T-helper 2 cell (primary cell): ENCODE results near the gene CNTN4.
"Not testable (repeated sequence)": the region's sequence is repeated elsewhere in the genome, so short reads cannot be mapped to it uniquely, and the experiment has no call there.

Source experiments
- DNase-seq, 5 experiments: peaks; one replicate each; pipeline versions ENCODE4 v3.0.0 to v3.0.0-alpha.2; 2012 to 2022

The CNTN4 gene

DNA sequence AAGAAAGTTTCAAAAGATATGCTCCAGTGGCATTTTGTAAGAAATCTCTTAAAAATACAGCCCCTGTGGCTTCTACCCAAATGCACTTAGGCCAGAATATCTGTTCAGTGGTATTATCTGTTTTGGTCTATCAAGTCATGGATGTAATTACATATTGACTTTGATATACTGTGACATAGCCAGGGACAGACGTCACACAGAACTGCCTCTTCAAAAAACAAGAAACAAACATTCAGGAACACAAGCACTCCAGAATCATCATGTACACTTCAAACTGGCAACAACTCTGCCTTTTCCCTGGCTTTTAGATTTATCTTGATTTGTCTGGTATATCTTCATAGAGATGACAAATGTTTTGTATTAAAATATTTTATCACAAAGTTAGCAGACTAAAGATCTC is 771.2 kb downstream of the CNTN4 start:
- no peak for DNase-seq

GRCh38 chr3:2870724-2871333 is 772.2 kb downstream of the CNTN4 start:
- DNase-seq, result no peak

- no peak for DNase-seq
Measured at GRCh38 chr3:2872884-2873283, 774.2 kb downstream of the CNTN4 start.

DNA sequence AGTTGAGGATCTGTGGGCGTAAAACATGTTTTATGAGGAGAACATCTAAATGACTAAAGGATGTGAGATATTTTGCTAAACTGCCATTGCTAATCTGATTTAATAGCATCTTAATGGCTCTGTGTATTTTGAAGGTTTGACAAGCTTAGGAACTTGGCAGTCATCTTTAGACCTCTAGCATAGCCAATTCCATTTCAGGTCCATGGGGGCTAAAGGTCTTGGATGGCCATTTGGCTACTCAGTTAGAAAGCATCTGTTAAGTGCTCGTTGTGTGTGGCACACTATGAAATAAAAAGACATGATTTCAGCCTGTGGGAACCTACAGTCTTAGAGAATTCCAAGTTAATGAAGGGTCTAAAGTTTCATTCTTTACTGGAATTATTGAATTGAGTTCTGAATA is 775.3 kb downstream of the CNTN4 start:
- DNase-seq, result no peak

GRCh38 chr3:2875699-2876098 is 777.0 kb downstream of the CNTN4 start:
- no peak for DNase-seq

GRCh38 chr3:2876362-2876761 is 777.7 kb downstream of the CNTN4 start:
- no peak for DNase-seq

DNA sequence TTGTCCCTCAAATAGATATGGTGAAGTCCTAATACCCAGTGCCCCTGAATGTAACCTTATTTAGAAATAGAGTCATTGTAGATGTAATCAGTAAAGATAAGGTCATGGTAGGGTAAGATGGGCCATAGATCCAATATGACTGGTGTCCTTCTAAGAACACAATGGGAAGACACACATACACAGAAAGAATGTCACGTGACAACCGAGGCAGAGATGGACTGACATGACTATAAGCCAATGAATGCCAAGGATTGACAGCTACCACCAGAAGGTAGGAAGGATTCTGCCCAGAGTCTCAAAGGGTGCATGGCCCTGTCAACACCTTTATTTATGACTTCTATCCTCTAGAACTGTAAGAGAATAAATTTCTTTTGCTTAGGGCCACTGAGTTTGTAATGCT is 780.4 kb downstream of the CNTN4 start:
- no peak for DNase-seq

- no peak for DNase-seq
Measured at GRCh38 chr3:2879587-2879986, 780.9 kb downstream of the CNTN4 start.

DNA sequence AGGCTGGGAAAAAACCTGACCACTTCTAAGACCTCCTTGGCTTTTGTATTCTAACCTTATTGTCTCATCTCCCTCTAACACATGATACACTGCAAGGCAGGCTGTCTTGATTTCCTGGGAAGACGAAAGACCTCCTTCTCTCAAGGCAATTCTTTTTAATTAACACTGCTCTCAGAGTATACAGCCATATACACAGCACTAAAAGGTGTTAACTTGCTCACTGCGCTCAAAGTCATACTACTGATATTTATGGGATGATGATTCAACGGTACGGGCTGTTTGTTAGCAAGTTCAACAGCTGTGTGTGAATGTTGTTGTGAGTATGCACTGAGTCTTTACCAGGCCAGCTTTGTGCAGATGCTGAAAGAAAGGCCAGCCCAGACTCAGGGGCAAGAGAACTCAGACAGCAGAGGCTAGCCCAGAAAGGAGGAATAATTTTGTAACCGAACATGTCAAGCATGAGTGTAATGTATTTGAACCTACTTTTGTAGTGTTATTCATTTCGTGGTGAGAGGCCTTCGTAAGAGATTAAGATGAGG is 781.6 kb downstream of the CNTN4 start:
- DNase-seq, result no peak

GRCh38 chr3:2883283-2883682 is 784.6 kb downstream of the CNTN4 start:
- no peak for DNase-seq

DNA sequence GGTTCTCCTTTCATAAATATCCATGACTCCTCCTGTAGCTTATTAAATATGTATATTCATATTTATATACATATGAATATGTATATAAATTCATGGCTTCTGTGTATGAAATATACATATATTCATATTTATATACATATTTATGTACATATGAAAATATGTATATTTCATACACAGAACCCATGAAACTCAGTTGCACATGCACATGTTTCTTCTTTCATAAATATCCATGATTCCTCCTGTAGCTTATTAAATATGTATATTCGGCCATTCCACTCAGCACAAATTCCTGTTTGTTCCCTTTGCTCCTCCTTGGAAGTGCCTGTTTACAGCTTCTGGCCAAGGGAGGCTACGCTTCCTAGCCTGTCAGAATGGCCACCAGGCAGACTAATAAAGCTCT is 789.9 kb downstream of the CNTN4 start:
- DNase-seq, result no peak

GRCh38 chr3:2889736-2890135 is 791.1 kb downstream of the CNTN4 start:
- DNase-seq, result no peak

GRCh38 chr3:2896308-2896939 is 797.8 kb downstream of the CNTN4 start:
- DNase-seq, result no peak

DNA sequence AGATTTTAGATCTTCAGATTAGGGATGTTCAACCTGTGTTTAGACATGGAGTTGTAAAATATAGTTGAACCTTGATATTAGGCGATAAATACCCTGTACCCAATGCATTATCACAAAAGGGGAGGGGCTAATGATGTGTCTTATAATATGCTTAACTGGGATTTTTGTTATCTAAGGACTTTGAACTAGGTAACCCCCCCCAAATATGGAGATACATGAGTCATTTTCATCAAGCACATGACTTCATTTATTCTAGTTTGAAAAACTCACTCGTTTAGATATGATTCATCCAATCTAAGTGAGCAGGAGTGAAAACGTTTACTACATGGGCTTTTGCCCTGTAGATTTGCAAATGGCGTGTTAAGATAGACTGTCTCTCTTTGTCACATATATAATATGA is 799.2 kb downstream of the CNTN4 start:
- DNase-seq, result no peak

- no peak for DNase-seq
Measured at GRCh38 chr3:2898591-2899353, 800.1 kb downstream of the CNTN4 start.

- no peak for DNase-seq
Measured at GRCh38 chr3:2904054-2904453, 805.4 kb downstream of the CNTN4 start.

- DNase-seq, result no peak
Measured at GRCh38 chr3:2908693-2909351, 810.2 kb downstream of the CNTN4 start.

DNA sequence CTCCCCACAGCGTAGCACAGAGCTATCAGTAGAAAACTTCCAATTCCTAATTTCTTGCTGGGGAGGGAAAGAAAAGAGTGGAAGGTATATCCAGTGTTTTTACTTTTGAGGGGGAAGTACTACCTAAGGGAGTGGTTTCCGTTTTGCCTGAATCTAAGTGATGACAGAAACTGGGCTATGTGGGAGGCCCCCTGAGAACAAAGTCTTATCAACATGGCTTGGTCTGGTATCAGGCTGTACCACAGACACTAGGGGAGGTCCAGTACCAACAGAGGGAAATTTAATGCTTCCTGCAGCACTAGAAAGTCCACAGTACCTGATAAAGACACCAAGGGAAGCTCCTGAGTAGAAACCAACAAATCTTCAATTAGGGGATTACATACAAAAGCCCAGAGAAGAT is 812.3 kb downstream of the CNTN4 start:
- no peak for DNase-seq

DNA sequence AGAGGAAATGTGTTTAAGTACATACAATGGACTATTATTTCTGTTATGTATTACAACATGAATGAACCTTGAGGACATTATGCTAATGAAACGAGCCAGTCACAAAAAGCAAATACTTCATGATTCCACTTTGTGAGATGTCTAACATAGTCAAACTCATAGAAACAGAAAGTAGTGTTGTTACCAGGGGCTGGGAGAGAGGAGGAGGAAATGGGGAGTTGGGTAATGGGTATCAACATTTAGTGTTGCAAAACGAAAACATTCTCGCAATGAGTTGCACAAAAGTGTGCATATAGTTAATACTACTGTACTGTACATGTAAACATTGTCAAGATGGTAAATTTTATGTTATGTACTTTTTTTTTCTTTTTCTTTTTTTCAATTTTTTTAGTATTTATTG is 817.2 kb downstream of the CNTN4 start:
- no peak for DNase-seq

DNA sequence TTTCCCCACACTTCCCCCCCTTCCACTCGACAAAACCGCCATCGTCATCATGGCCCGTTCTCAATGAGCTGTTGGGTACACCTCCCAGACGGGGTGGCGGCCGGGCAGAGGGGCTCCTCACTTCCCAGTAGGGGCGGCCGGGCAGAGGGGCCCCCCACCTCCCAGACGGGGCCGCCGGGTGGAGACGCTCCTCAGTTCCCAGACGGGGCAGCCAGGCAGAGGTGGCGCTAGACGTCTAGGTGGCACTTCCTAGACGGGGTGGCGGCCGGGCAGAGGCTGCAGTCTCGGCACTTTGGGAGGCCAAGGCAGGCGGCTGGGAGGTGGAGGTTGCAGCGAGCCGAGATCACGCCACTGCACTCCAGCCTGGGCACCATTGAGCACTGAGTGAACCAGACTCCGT is 818.0 kb downstream of the CNTN4 start:
- DNase-seq, result not testable (repeated sequence)

- no peak for DNase-seq
Measured at GRCh38 chr3:2920103-2920502, 821.4 kb downstream of the CNTN4 start.

- DNase-seq, result no peak
Measured at GRCh38 chr3:2921452-2921851, 822.8 kb downstream of the CNTN4 start.

- no peak for DNase-seq
Measured at GRCh38 chr3:2921903-2922302, 823.2 kb downstream of the CNTN4 start.
